Astrocyte (in vitro differentiated cells and primary cell): ENCODE data around the gene ANKS3.

Experiments used
- EZH2 ChIP-seq: IDR thresholded peaks from 2 replicates; pipeline ENCODE4 v1.6.1; 2012; ENCODE audit warnings: mild to moderate bottlenecking, low read length, inconsistent platforms; ENCODE audit not compliant: insufficient read depth
- TF ChIP-seq, protein P1 (sequence below): IDR thresholded peaks from 2 replicates; pipeline ENCODE4 v1.5.1; 2011; ENCODE audit warnings: low read depth, mild to moderate bottlenecking, inconsistent platforms, low read length, moderate library complexity; ENCODE audit not compliant: insufficient read depth

DNA sequence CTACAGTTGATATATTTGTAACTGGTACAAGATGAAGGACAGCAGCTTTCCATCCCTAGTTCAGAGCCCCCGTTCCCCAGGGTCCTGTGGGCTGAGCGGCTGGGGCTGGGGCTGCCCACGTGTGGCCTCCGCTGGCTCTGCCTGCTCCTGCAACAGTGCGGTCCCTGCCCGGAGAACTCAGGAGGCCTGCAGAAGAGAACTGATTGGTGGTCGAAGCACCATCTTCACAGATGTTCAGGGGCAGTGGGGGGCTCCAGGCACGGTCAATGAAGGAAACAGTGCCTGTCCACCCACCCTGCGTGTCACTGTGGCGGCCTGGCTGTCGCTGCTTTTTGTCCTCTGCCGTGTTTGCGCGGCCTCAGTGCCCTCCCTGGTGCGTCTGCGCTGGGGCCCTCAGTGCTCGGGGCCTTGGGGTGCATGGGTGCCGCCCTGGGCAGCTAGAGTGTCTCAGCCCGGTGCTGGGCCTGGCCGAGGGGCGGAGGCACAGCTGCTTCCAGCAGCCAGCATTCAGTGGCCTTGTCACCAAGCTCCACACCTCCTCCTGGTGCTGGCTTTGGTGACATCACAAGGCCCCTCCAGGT is 44.9 kb downstream of the ANKS3 start:
- TF ChIP-seq, protein P1, sequence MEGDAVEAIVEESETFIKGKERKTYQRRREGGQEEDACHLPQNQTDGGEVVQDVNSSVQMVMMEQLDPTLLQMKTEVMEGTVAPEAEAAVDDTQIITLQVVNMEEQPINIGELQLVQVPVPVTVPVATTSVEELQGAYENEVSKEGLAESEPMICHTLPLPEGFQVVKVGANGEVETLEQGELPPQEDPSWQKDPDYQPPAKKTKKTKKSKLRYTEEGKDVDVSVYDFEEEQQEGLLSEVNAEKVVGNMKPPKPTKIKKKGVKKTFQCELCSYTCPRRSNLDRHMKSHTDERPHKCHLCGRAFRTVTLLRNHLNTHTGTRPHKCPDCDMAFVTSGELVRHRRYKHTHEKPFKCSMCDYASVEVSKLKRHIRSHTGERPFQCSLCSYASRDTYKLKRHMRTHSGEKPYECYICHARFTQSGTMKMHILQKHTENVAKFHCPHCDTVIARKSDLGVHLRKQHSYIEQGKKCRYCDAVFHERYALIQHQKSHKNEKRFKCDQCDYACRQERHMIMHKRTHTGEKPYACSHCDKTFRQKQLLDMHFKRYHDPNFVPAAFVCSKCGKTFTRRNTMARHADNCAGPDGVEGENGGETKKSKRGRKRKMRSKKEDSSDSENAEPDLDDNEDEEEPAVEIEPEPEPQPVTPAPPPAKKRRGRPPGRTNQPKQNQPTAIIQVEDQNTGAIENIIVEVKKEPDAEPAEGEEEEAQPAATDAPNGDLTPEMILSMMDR, result no peak
- no peak for TF ChIP-seq EZH2
